Esophagus muscularis mucosa (tissue), 4 donors: ENCODE measurements around the gene ANO10. TPM values are rescaled to one million over a fixed set of nuclear protein-coding genes. Genes with fewer than 3 reads are reported as not detected.

ENCODE experiments used
- DNase-seq: peaks from one replicate; pipeline ENCODE4 v3.0.0-alpha.2; 2017; ENCODE audit errors: extremely low spot score
- H3K27ac ChIP-seq, 4 donors: fragments of 200-600 bp; sonication (generic); replicated peaks in 1 of 4; 1 replicate in 3 of 4; 2 replicates in 1 of 4; pipeline ENCODE4 v1.5.1; 2016 to 2019; ENCODE audit warnings: mild to moderate bottlenecking in 1 of 4
- H3K27me3 ChIP-seq, 4 donors: fragments of 200-600 bp; sonication (generic); one replicate each; pipeline versions ENCODE4 v1.5.1 to v1.6.0; 2016 to 2019
- H3K36me3 ChIP-seq, 4 donors: fragments of 200-600 bp; sonication (generic); one replicate each; pipeline ENCODE4 v1.5.1; 2016 to 2019
- H3K4me1 ChIP-seq, 4 donors: fragments of 200-600 bp; sonication (generic); one replicate each; pipeline ENCODE4 v1.5.1; 2016 to 2019
- H3K4me3 ChIP-seq, 4 donors: fragments of 200-600 bp; sonication (generic); 1 replicate in 2 of 4; 2 replicates in 2 of 4; pipeline ENCODE4 v1.5.1; 2016 to 2019; ENCODE audit warnings: mild to moderate bottlenecking in 4 of 4, moderate library complexity in 1 of 4
- H3K9me3 ChIP-seq, 4 donors: fragments of 200-600 bp; sonication (generic); 1 replicate in 3 of 4; 2 replicates in 1 of 4; pipeline ENCODE4 v1.5.1; 2016 to 2019
- CTCF ChIP-seq, 3 experiments: fragments of 200-600 bp in 2 of 3; fragments of 450-650 bp in 1 of 3; sonication (generic) in 2 of 3; IDR thresholded peaks; one replicate each; pipeline ENCODE4 v1.5.1; 2017 to 2019; ENCODE audit warnings: antibody characterized with exemption in 3 of 3, mild to moderate bottlenecking in 2 of 3, moderate library complexity in 1 of 3
- EP300 ChIP-seq: sonication (generic); formaldehyde crosslinking; IDR thresholded peaks from one replicate; pipeline ENCODE4 v1.6.1; 2017; ENCODE audit warnings: antibody characterized with exemption
- POLR2A ChIP-seq: fragments of 450-650 bp; IDR thresholded peaks from one replicate; pipeline ENCODE4 v1.6.1; 2017; ENCODE audit warnings: antibody characterized with exemption, moderate library complexity, mild to moderate bottlenecking, low read depth
- POLR2AphosphoS5 ChIP-seq, 2 donors: sonication (generic); formaldehyde crosslinking; IDR thresholded peaks; one replicate each; pipeline ENCODE4 v1.6.1; 2017; ENCODE audit warnings: antibody characterized with exemption in 2 of 2
- WGBS: methylation state at CpG from one replicate; pipeline ENCODE4 v1.1.5; 2018; 5-methylcytosine and 5-hydroxymethylcytosine counted together
- intact Hi-C: fragments of 100-400 bp; cut with DNase I; formaldehyde crosslinking; loops from one replicate; pipeline ENCODE4 v1.15.1; 2023
- total RNA-seq, 4 donors: library from RNA; depleted of rRNA; stranded (reverse); fragments of >200 nt; gene quantifications; one replicate each; pipeline versions ENCODE4 v1.1.0 to v1.2.1, GENCODE V29; 2016

ANO10 gene
- total RNA-seq, 4 donors from 2014 or later: 19.2 to 26.2 (median 24.0) TPM

GRCh38 chr3:43632269-43632733 lies 10.5 kb upstream of the ANO10 start:
- no peak overlapping the region for H3K27ac ChIP-seq
- WGBS: 89% methylated on average over 2 of the region's 2 CpGs
- intact Hi-C loops: loop anchor here (2.0 kb wide), 1 partner anchor 52 kb away; no protein-coding TSS in a partner anchor

GRCh38 chr3:43629741-43630140 lies 7.9 kb upstream of the ANO10 start:
- intact Hi-C loops: no loop called here
- no peaks in the 10 kb centered on the region for H3K27me3 ChIP-seq
- H3K4me3 ChIP-seq: no peak overlapping the region
- H3K4me1 ChIP-seq: no peaks in the 10 kb centered on the region
- H3K27ac ChIP-seq: no peak overlapping the region
- WGBS: 84% methylated on average over 1 of the region's 1 CpG
- no peaks in the 10 kb centered on the region for H3K36me3 ChIP-seq
- TF ChIP-seq CTCF (IDR thresholded peaks at IDR 0.05) (no peak), POLR2A (no peak), POLR2AphosphoS5 (IDR thresholded peaks at IDR 0.05) (no peak), EP300 (no peak)
- no peaks in the 10 kb centered on the region for H3K9me3 ChIP-seq
- DNase-seq: no peak

More at GRCh38 chr3:43632269-43632733, 10.5 kb upstream of the ANO10 start:
- DNase-seq: no peak
- H3K4me3 ChIP-seq: no peak overlapping the region
- H3K4me1 ChIP-seq: no peaks in the 10 kb centered on the region
- H3K27me3 ChIP-seq: no peaks in the 10 kb centered on the region
- no peak for TF ChIP-seq EP300
- no peak for TF ChIP-seq POLR2A
- TF ChIP-seq CTCF (IDR thresholded peaks at IDR 0.05): no peak
- no peak for TF ChIP-seq POLR2AphosphoS5 (IDR thresholded peaks at IDR 0.05)
- H3K9me3 ChIP-seq: no peaks in the 10 kb centered on the region
- H3K36me3 ChIP-seq: no peaks in the 10 kb centered on the region

GRCh38 chr3:43629257-43629656 lies 7.4 kb upstream of the ANO10 start:
- no peak for DNase-seq
- Histone ChIP-seq H3K9me3 (no peaks in the 10 kb centered on the region), H3K27ac (no peak overlapping the region), H3K36me3 (no peaks in the 10 kb centered on the region), H3K27me3 (no peaks in the 10 kb centered on the region), H3K4me3 (no peak overlapping the region), H3K4me1 (no peaks in the 10 kb centered on the region)
- TF ChIP-seq EP300: no peak
- TF ChIP-seq POLR2A: no peak
- TF ChIP-seq CTCF (IDR thresholded peaks at IDR 0.05): no peak
- no peak for TF ChIP-seq POLR2AphosphoS5 (IDR thresholded peaks at IDR 0.05)
- intact Hi-C loops: no loop called here

GRCh38 chr3:43627360-43627759 lies 5.5 kb upstream of the ANO10 start:
- 84% methylated on average over 2 of the region's 2 CpGs for WGBS
- H3K4me1 ChIP-seq: peaks cover 4 to 7% (median 6%) of the 10 kb centered on the region in 4 donors
- no peak overlapping the region for H3K4me3 ChIP-seq
- H3K9me3 ChIP-seq: no peaks in the 10 kb centered on the region
- H3K27ac ChIP-seq: no peak overlapping the region
- TF ChIP-seq EP300 (no peak), CTCF (IDR thresholded peaks at IDR 0.05) (no peak), POLR2A (no peak), POLR2AphosphoS5 (IDR thresholded peaks at IDR 0.05) (no peak)
- no peak for DNase-seq
- intact Hi-C loops: no loop called here
- H3K27me3 ChIP-seq: no peaks in the 10 kb centered on the region
- H3K36me3 ChIP-seq: no peaks in the 10 kb centered on the region
